Calu3 (cell line): ENCODE results near the gene AGBL4. TPM values are rescaled to one million over a fixed set of nuclear protein-coding genes. Genes with fewer than 3 reads are reported as not detected.

Source experiments
- BruUV-seq: library from RNA; stranded (reverse); fragments of 400-500 nt; replicated peaks from 2 replicates; lab custom pipeline; 2021; lab: Mats Ljungman, UMichigan
- CTCF ChIA-PET: fragments of 300-600 bp; sonication (Branson Sonifier 250); formaldehyde crosslinking; loops from one replicate; lab custom pipeline; 2022; ENCODE audit warnings: antibody characterized with exemption; lab: Charles Lee
- DNase-seq: peaks from one replicate; pipeline ENCODE4 v3.0.0; 2022
- H3K27ac Mint-ChIP-seq: one replicate; pipeline ENCODE4 v1.8.0; 2022; ENCODE audit warnings: mixed read lengths; ENCODE audit not compliant: unreplicated experiment
- H3K27me3 Mint-ChIP-seq: one replicate; pipeline ENCODE4 v1.8.0; 2022; ENCODE audit warnings: mixed read lengths; ENCODE audit not compliant: unreplicated experiment
- H3K36me3 Mint-ChIP-seq: one replicate; pipeline ENCODE4 v1.8.0; 2022; ENCODE audit warnings: mild to moderate bottlenecking, moderate library complexity, mixed read lengths; ENCODE audit not compliant: insufficient read depth, unreplicated experiment
- H3K4me1 Mint-ChIP-seq: one replicate; pipeline ENCODE4 v1.8.0; 2022; ENCODE audit warnings: mild to moderate bottlenecking, low read depth, mixed read lengths; ENCODE audit not compliant: unreplicated experiment
- H3K4me3 Mint-ChIP-seq: one replicate; pipeline ENCODE4 v1.8.0; 2022; ENCODE audit warnings: mild to moderate bottlenecking, low read depth, moderate library complexity, mixed read lengths; ENCODE audit not compliant: unreplicated experiment
- H3K9me3 Mint-ChIP-seq: one replicate; pipeline ENCODE4 v1.8.0; 2022; ENCODE audit warnings: low read depth, mixed read lengths; ENCODE audit not compliant: unreplicated experiment
- CTCF ChIP-seq: fragments of 200-600 bp; IDR thresholded peaks from one replicate; pipeline ENCODE4 v1.8.0; 2022; ENCODE audit warnings: antibody characterized with exemption; ENCODE audit not compliant: unreplicated experiment
- intact Hi-C: fragments of 100-400 bp; cut with micrococcal nuclease; formaldehyde crosslinking; loops from one replicate; pipeline ENCODE4 v1.10.0; 2022; ENCODE audit not compliant: unreplicated experiment
- total RNA-seq: library from RNA; stranded (reverse); gene quantifications from 2 replicates; pipeline ENCODE4 v1.2.3, GENCODE V29; 2022

AGBL4 gene
- total RNA-seq, 1 experiment from 2014 or later = not detected

GRCh38 chr1:49394200-49394599, 629.6 kb downstream of the AGBL4 start:
- TF ChIP-seq CTCF = no peak
- H3K27me3 Mint-ChIP-seq = no peaks in the 10 kb centered on the region
- intact Hi-C loops = no loop called here
- H3K36me3 Mint-ChIP-seq = no peaks in the 10 kb centered on the region
- peaks cover 4% of the 10 kb centered on the region for H3K9me3 Mint-ChIP-seq
- H3K27ac Mint-ChIP-seq = no peak overlapping the region
- DNase-seq = no peak
- no peak overlapping the region for H3K4me3 Mint-ChIP-seq
- peaks cover 22% of the 10 kb centered on the region for H3K4me1 Mint-ChIP-seq
- no TSS peak for BruUV-seq
- CTCF ChIA-PET = no interaction called here

- H3K9me3 Mint-ChIP-seq = peaks cover 4% of the 10 kb centered on the region
- no peaks in the 10 kb centered on the region for H3K27me3 Mint-ChIP-seq
- CTCF ChIA-PET = no interaction called here
- no peak for TF ChIP-seq CTCF
- intact Hi-C loops = no loop called here
- no peak for DNase-seq
- H3K27ac Mint-ChIP-seq = no peak overlapping the region
- H3K4me1 Mint-ChIP-seq = peaks cover 16% of the 10 kb centered on the region
- H3K4me3 Mint-ChIP-seq = no peak overlapping the region
- BruUV-seq = no TSS peak
- H3K36me3 Mint-ChIP-seq = no peaks in the 10 kb centered on the region
Measured at GRCh38 chr1:49389699-49390098, 634.1 kb downstream of the AGBL4 start.

DNA sequence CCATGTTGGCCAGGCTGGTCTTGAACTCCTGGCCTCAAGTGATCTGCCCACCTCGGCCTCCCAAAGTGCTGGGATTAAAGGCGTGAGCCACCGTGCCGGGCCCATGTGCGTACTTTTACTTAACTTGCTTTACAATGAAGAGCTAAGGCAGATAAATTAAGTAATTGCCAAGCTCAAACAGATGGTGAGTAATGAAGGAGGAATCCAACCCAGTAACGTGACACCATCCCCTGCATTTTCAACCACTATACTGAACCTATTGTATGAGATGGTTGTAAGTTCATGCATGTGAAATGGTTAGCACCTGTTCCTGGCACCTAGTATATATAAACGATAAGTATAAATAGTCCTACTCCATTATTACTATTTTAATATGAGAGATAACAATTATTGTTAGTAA, 659.1 kb downstream of the AGBL4 start:
- CTCF ChIA-PET = interaction anchor here (0.6 kb wide), 1 partner anchor 17 kb away, joined by 3 read pairs; no protein-coding TSS in a partner anchor
- BruUV-seq = no TSS peak
- peaks cover 52% of the 10 kb centered on the region for H3K4me1 Mint-ChIP-seq
- intact Hi-C loops = no loop called here
- H3K4me3 Mint-ChIP-seq = no peak overlapping the region
- peak; percentile 61 for DNase-seq
- H3K27me3 Mint-ChIP-seq = no peaks in the 10 kb centered on the region
- H3K9me3 Mint-ChIP-seq = peaks cover 8% of the 10 kb centered on the region
- H3K27ac Mint-ChIP-seq = no peak overlapping the region
- peaks cover 4% of the 10 kb centered on the region for H3K36me3 Mint-ChIP-seq
- no peak for TF ChIP-seq CTCF

GRCh38 chr1:49363628-49364027, 660.1 kb downstream of the AGBL4 start:
- TF ChIP-seq CTCF = no peak
- BruUV-seq = no TSS peak
- Mint-ChIP-seq H3K4me3 (no peak overlapping the region), H3K4me1 (peaks cover 52% of the 10 kb centered on the region), H3K36me3 (peaks cover 4% of the 10 kb centered on the region), H3K27me3 (no peaks in the 10 kb centered on the region), H3K9me3 (peaks cover 8% of the 10 kb centered on the region), H3K27ac (no peak overlapping the region)
- CTCF ChIA-PET = no interaction called here
- intact Hi-C loops = no loop called here
- no peak for DNase-seq
